Esophagus muscularis mucosa (tissue), 4 donors: ENCODE data around the gene SPIRE1. TPM values are rescaled to one million over a fixed set of nuclear protein-coding genes. Genes with fewer than 3 reads are reported as not detected.

Experiments used
- DNase-seq: peaks from one replicate; pipeline ENCODE4 v3.0.0-alpha.2; 2017; ENCODE audit errors: extremely low spot score
- H3K27ac ChIP-seq, 4 donors: fragments of 200-600 bp; sonication (generic); replicated peaks in 1 of 4; 1 replicate in 3 of 4; 2 replicates in 1 of 4; pipeline ENCODE4 v1.5.1; 2016 to 2019; ENCODE audit warnings: mild to moderate bottlenecking in 1 of 4
- H3K27me3 ChIP-seq, 4 donors: fragments of 200-600 bp; sonication (generic); one replicate each; pipeline versions ENCODE4 v1.5.1 to v1.6.0; 2016 to 2019
- H3K36me3 ChIP-seq, 4 donors: fragments of 200-600 bp; sonication (generic); one replicate each; pipeline ENCODE4 v1.5.1; 2016 to 2019
- H3K4me1 ChIP-seq, 4 donors: fragments of 200-600 bp; sonication (generic); one replicate each; pipeline ENCODE4 v1.5.1; 2016 to 2019
- H3K4me3 ChIP-seq, 4 donors: fragments of 200-600 bp; sonication (generic); 1 replicate in 2 of 4; 2 replicates in 2 of 4; pipeline ENCODE4 v1.5.1; 2016 to 2019; ENCODE audit warnings: mild to moderate bottlenecking in 4 of 4, moderate library complexity in 1 of 4
- H3K9me3 ChIP-seq, 4 donors: fragments of 200-600 bp; sonication (generic); 1 replicate in 3 of 4; 2 replicates in 1 of 4; pipeline ENCODE4 v1.5.1; 2016 to 2019
- CTCF ChIP-seq, 3 experiments: fragments of 200-600 bp in 2 of 3; fragments of 450-650 bp in 1 of 3; sonication (generic) in 2 of 3; IDR thresholded peaks; one replicate each; pipeline ENCODE4 v1.5.1; 2017 to 2019; ENCODE audit warnings: antibody characterized with exemption in 3 of 3, mild to moderate bottlenecking in 2 of 3, moderate library complexity in 1 of 3
- EP300 ChIP-seq: sonication (generic); formaldehyde crosslinking; IDR thresholded peaks from one replicate; pipeline ENCODE4 v1.6.1; 2017; ENCODE audit warnings: antibody characterized with exemption
- POLR2A ChIP-seq: fragments of 450-650 bp; IDR thresholded peaks from one replicate; pipeline ENCODE4 v1.6.1; 2017; ENCODE audit warnings: antibody characterized with exemption, moderate library complexity, mild to moderate bottlenecking, low read depth
- POLR2AphosphoS5 ChIP-seq, 2 donors: sonication (generic); formaldehyde crosslinking; IDR thresholded peaks; one replicate each; pipeline ENCODE4 v1.6.1; 2017; ENCODE audit warnings: antibody characterized with exemption in 2 of 2
- WGBS: methylation state at CpG from one replicate; pipeline ENCODE4 v1.1.5; 2018; 5-methylcytosine and 5-hydroxymethylcytosine counted together
- intact Hi-C: fragments of 100-400 bp; cut with DNase I; formaldehyde crosslinking; loops from one replicate; pipeline ENCODE4 v1.15.1; 2023
- total RNA-seq, 4 donors: library from RNA; depleted of rRNA; stranded (reverse); fragments of >200 nt; gene quantifications; one replicate each; pipeline versions ENCODE4 v1.1.0 to v1.2.1, GENCODE V29; 2016

SPIRE1 gene
- total RNA-seq, 4 donors from 2014 or later: 33.2 to 48.3 (median 40.2) TPM

- Histone ChIP-seq H3K36me3 (peaks cover 0 to 11% (median 0%) of the 10 kb centered on the region in 4 donors), H3K9me3 (no peaks in the 10 kb centered on the region), H3K27ac (peak overlapping the region; percentile 97 to 100 (median 100)), H3K4me1 (peaks cover 18 to 53% (median 42%) of the 10 kb centered on the region in 4 donors), H3K4me3 (peak overlapping the region; percentile 87 to 97 (median 90)), H3K27me3 (no peaks in the 10 kb centered on the region)
- peak; percentile 72 to 78 for TF ChIP-seq POLR2AphosphoS5 (IDR thresholded peaks at IDR 0.05)
- TF ChIP-seq POLR2A: no peak
- 0% methylated on average over 22 of the region's 89 CpGs for WGBS
- DNase-seq: no peak
- intact Hi-C loops: loop anchor here (5.0 kb wide), 2 partner anchors 250 to 280 kb away; partner anchors contain the start of genes AFG3L2 and PRELID3A
Measured at GRCh38 chr18:12656938-12657683, 796 bp downstream of the SPIRE1 start.

- H3K27me3 ChIP-seq: no peaks in the 10 kb centered on the region
- peaks cover 0 to 8% (median 0%) of the 10 kb centered on the region in 4 donors for H3K36me3 ChIP-seq
- H3K9me3 ChIP-seq: no peaks in the 10 kb centered on the region
- H3K4me3 ChIP-seq: peak overlapping the region; percentile 87 to 97 (median 90)
- peak overlapping the region; percentile 97 to 100 (median 100) for H3K27ac ChIP-seq
- no peak for DNase-seq
- intact Hi-C loops: loop anchor here (5.0 kb wide), 2 partner anchors 249 to 279 kb away; partner anchors contain the start of genes AFG3L2 and PRELID3A
- peaks cover 18 to 54% (median 47%) of the 10 kb centered on the region in 4 donors for H3K4me1 ChIP-seq
- WGBS: under 1% methylated on average over 3 of the region's 3 CpGs
- no peak for TF ChIP-seq POLR2AphosphoS5 (IDR thresholded peaks at IDR 0.05)
- no peak for TF ChIP-seq CTCF (IDR thresholded peaks at IDR 0.05)
- TF ChIP-seq EP300: no peak
Measured at GRCh38 chr18:12656605-12656937, 1.3 kb downstream of the SPIRE1 start.

GRCh38 chr18:12654971-12655370 lies 2.9 kb downstream of the SPIRE1 start:
- H3K9me3 ChIP-seq: no peaks in the 10 kb centered on the region
- H3K4me3 ChIP-seq: no peak overlapping the region
- DNase-seq: no peak
- intact Hi-C loops: loop anchor here (5.0 kb wide), 2 partner anchors 248 to 278 kb away; partner anchors contain the start of genes AFG3L2 and PRELID3A
- no peaks in the 10 kb centered on the region for H3K36me3 ChIP-seq
- H3K27ac ChIP-seq: no peak overlapping the region
- H3K4me1 ChIP-seq: peaks cover 22 to 58% (median 51%) of the 10 kb centered on the region in 4 donors
- 85% methylated on average over 1 of the region's 1 CpG for WGBS
- no peaks in the 10 kb centered on the region for H3K27me3 ChIP-seq
- TF ChIP-seq POLR2AphosphoS5 (IDR thresholded peaks at IDR 0.05) (no peak), CTCF (IDR thresholded peaks at IDR 0.05) (no peak), POLR2A (no peak), EP300 (no peak)

GRCh38 chr18:12652861-12653401 lies 5.0 kb downstream of the SPIRE1 start:
- intact Hi-C loops: no loop called here
- H3K4me3 ChIP-seq: no peak overlapping the region
- H3K36me3 ChIP-seq: no peaks in the 10 kb centered on the region
- 68% methylated on average over 3 of the region's 3 CpGs for WGBS
- peaks cover 22 to 44% (median 40%) of the 10 kb centered on the region in 4 donors for H3K4me1 ChIP-seq
- H3K9me3 ChIP-seq: no peaks in the 10 kb centered on the region
- TF ChIP-seq POLR2AphosphoS5 (IDR thresholded peaks at IDR 0.05) (no peak), CTCF (IDR thresholded peaks at IDR 0.05) (no peak), EP300 (no peak), POLR2A (no peak)
- H3K27ac ChIP-seq: peak overlapping the region in 1 of 4 donors; percentile 24
- H3K27me3 ChIP-seq: no peaks in the 10 kb centered on the region
- no peak for DNase-seq

GRCh38 chr18:12651651-12652050 lies 6.3 kb downstream of the SPIRE1 start:
- Histone ChIP-seq H3K27ac (no peak overlapping the region), H3K4me3 (no peak overlapping the region), H3K9me3 (no peaks in the 10 kb centered on the region), H3K27me3 (no peaks in the 10 kb centered on the region), H3K4me1 (peaks cover 22 to 43% (median 37%) of the 10 kb centered on the region in 4 donors), H3K36me3 (no peaks in the 10 kb centered on the region)
- TF ChIP-seq EP300: no peak
- no peak for TF ChIP-seq POLR2AphosphoS5 (IDR thresholded peaks at IDR 0.05)
- no peak for TF ChIP-seq CTCF (IDR thresholded peaks at IDR 0.05)
- TF ChIP-seq POLR2A: no peak
- 78% methylated on average over 4 of the region's 4 CpGs for WGBS
- intact Hi-C loops: no loop called here
- DNase-seq: no peak
